K562 (cell line): Measurements from ENCODE around the gene EVL. TPM values are rescaled to one million over a fixed set of nuclear protein-coding genes. Genes with fewer than 3 reads are reported as not detected.

Source experiments
- ATAC-seq: fragments of 200-7000 bp; cut with Tn5 transposase; 3 replicates; pipeline ENCODE4 v1.9.1; 2020; ENCODE audit warnings: moderate library complexity
- BruUV-seq: library from RNA; stranded (reverse); fragments of 400-500 nt; replicated peaks from 2 replicates; lab custom pipeline; 2021; lab: Mats Ljungman, UMichigan
- CTCF ChIA-PET: fragments of 300-600 bp; formaldehyde crosslinking; extraction: SDS; loops from one replicate; lab custom pipeline; 2021; ENCODE audit warnings: low intra/inter-chr PET ratio; lab: Yijun Ruan, JAX
- POLR2A ChIA-PET: fragments of 300-600, 350-650 bp; sonication (Branson Sonifier 250); formaldehyde crosslinking; extraction: SDS; loops from one replicate; lab custom pipeline; 2021; ENCODE audit warnings: antibody characterized with exemption, inconsistent platforms; lab: Yijun Ruan, JAX
- DNase-seq, 4 experiments: peaks; one replicate each; pipeline versions ENCODE4 v3.0.0 to v3.0.0-alpha.2; 2011 to 2018; ENCODE audit warnings: low spot score in 3 of 4, mixed read lengths in 3 of 4; ENCODE audit errors: extremely low read depth in 1 of 4
- FAIRE-seq: peaks from 2 replicates; lab custom pipeline; 2011; peaks lifted over from hg19 to GRCh38; lab: Jason Lieb, UNC
- H2AFZ ChIP-seq: 2 replicates; pipeline ENCODE4 v1.6.0; 2011; ENCODE audit warnings: low read depth, low read length, control low read depth, inconsistent platforms
- H3K27ac ChIP-seq: fragments of 200-600 bp; 3 replicates; pipeline ENCODE4 v1.8.0; 2011; ENCODE audit warnings: low read depth, mild to moderate bottlenecking, control low read depth, inconsistent platforms, low read length, moderate library complexity, mixed read lengths; ENCODE audit errors: extremely low read depth
- H3K27me3 ChIP-seq, 2 experiments: fragments of 300-600 bp in 1 of 2; 2 replicates in 1 of 2; 3 replicates in 1 of 2; pipeline versions ENCODE4 v1.6.0 to v1.8.0; 2011; ENCODE audit warnings: inconsistent platforms in 2 of 2, low read length in 2 of 2, mild to moderate bottlenecking in 1 of 2, mixed read lengths in 1 of 2, moderate library complexity in 1 of 2; ENCODE audit not compliant: control insufficient read depth in 2 of 2, insufficient read depth in 2 of 2
- H3K36me3 ChIP-seq: fragments of 300-600 bp; 3 replicates; pipeline ENCODE4 v1.8.0; 2011; ENCODE audit warnings: mild to moderate bottlenecking, low read length, inconsistent platforms; ENCODE audit not compliant: control insufficient read depth, insufficient read depth
- H3K4me1 ChIP-seq, 2 experiments: fragments of 200-600 bp in 1 of 2; replicated peaks in 1 of 2; 2 replicates in 1 of 2; 3 replicates in 1 of 2; pipeline versions ENCODE4 v1.5.1 to v1.8.0; 2011; ENCODE audit warnings: inconsistent platforms in 2 of 2, low read length in 2 of 2, mild to moderate bottlenecking in 1 of 2, mixed read lengths in 1 of 2, moderate library complexity in 1 of 2; ENCODE audit not compliant: control insufficient read depth in 2 of 2, insufficient read depth in 2 of 2
- H3K4me2 ChIP-seq: 2 replicates; pipeline ENCODE4 v1.6.1; 2011; ENCODE audit warnings: low read length, control low read depth, inconsistent platforms, mixed read lengths; ENCODE audit not compliant: insufficient read depth
- H3K4me3 ChIP-seq: fragments of 200-600 bp; sonication (generic), shearing (Covaris generic); 2 replicates; pipeline ENCODE4 v1.5.1; 2016; ENCODE audit warnings: control low read depth, inconsistent platforms
- H3K79me2 ChIP-seq: fragments of 200-600 bp; 3 replicates; pipeline ENCODE4 v1.8.0; 2011; ENCODE audit warnings: low read length, inconsistent platforms; ENCODE audit not compliant: control insufficient read depth, insufficient read depth
- H3K9ac ChIP-seq, 2 experiments: 2 replicates each; pipeline versions ENCODE4 v1.6.0 to v1.6.1; 2011; ENCODE audit warnings: low read depth in 2 of 2, low read length in 2 of 2, control low read depth in 1 of 2, inconsistent platforms in 1 of 2, mild to moderate bottlenecking in 1 of 2, mixed read lengths in 1 of 2; ENCODE audit not compliant: insufficient read depth in 1 of 2
- H3K9me1 ChIP-seq: one replicate; pipeline ENCODE4 v1.6.0; 2011; ENCODE audit warnings: inconsistent platforms, mild to moderate bottlenecking, low read length, moderate library complexity; ENCODE audit not compliant: control insufficient read depth, insufficient read depth
- H3K9me3 ChIP-seq: replicated peaks from 2 replicates; pipeline ENCODE4 v1.5.1; 2011; ENCODE audit warnings: low read depth, low read length, inconsistent platforms; ENCODE audit not compliant: control insufficient read depth, insufficient read depth
- H4K20me1 ChIP-seq: replicated peaks from 2 replicates; pipeline ENCODE4 v1.6.1; 2011; ENCODE audit warnings: low read length, inconsistent platforms, mixed read lengths; ENCODE audit not compliant: control insufficient read depth, insufficient read depth
- CBX1 ChIP-seq: sonication (generic); IDR thresholded peaks from 2 replicates; pipeline ENCODE4 v1.6.1; 2016; ENCODE audit warnings: antibody characterized with exemption, low read depth, mild to moderate bottlenecking
- CHD2 ChIP-seq: IDR thresholded peaks from 2 replicates; pipeline ENCODE4 v1.6.1; 2011; ENCODE audit warnings: low read depth, low read length
- FIP1L1 ChIP-seq: fragments of 200-400 bp; formaldehyde crosslinking; IDR thresholded peaks from 2 replicates; pipeline ENCODE4 v1.6.1; 2018; ENCODE audit warnings: mild to moderate bottlenecking, low read depth, low read length; ENCODE audit not compliant: poor library complexity, severe bottlenecking
- SMAD4 ChIP-seq: fragments of 250-450 bp; sonication (Bioruptor Pico); conservative IDR thresholded peaks from 2 replicates; pipeline ENCODE4 v1.8.0; 2021; ENCODE audit warnings: inconsistent platforms, mild to moderate bottlenecking, moderate library complexity
- WGBS: fragments of 100-300 bp; shearing (Covaris generic); methylation state at CpG from one replicate; pipeline ENCODE4 v1.1.6; 2016; ENCODE audit warnings: low coverage, mixed read lengths; ENCODE audit not compliant: insufficient coverage; ENCODE audit errors: missing lambda C conversion rate; 5-methylcytosine and 5-hydroxymethylcytosine counted together
- in situ Hi-C: fragments of 300-500 bp; cut with MboI; formaldehyde crosslinking; loops from 4 replicates; pipeline ENCODE4 v1.15.0; 2018; ENCODE audit warnings: inconsistent platforms, mixed read lengths
- intact Hi-C: fragments of 100-400 bp; cut with micrococcal nuclease; formaldehyde crosslinking; loops from 2 replicates; pipeline ENCODE4 v1.14.2; 2022
- polyA plus RNA-seq, 8 experiments: library from polyadenylated mRNA; depleted of rRNA in 4 of 8; stranded (reverse) in 5 of 8; unstranded in 3 of 8; fragments of >200 nt; fragmentation: Nextera tagmentation in 2 of 8; fragmentation: Illumina TruSeq in 1 of 8; extraction: Ambion mirVana in 2 of 8; extraction: Trizol in 1 of 8; gene quantifications; 2 replicates each; pipeline versions ENCODE4 v1.2.1 to v1.2.3, GENCODE V29; 2011 to 2014; ENCODE audit warnings: inconsistent platforms in 1 of 8, missing spikeins in 1 of 8
- total RNA-seq, 7 experiments: library from RNA; depleted of rRNA in 6 of 7; stranded (reverse); fragments of >200 nt in 6 of 7; fragmentation: Illumina TruSeq in 2 of 7; extraction: Trizol in 2 of 7; gene quantifications; 2 replicates each; pipeline versions ENCODE4 v1.2.1 to v1.2.3, GENCODE V29; 2011 to 2021; ENCODE audit warnings: low replicate concordance in 1 of 7

Gene EVL
- total and polyA plus RNA-seq, 9 of the 15 experiments (the other 6 are each of a cell fraction or from before 2014, with no cell fraction given) = 2.9 to 43.4 (median 23.9) TPM

DNA sequence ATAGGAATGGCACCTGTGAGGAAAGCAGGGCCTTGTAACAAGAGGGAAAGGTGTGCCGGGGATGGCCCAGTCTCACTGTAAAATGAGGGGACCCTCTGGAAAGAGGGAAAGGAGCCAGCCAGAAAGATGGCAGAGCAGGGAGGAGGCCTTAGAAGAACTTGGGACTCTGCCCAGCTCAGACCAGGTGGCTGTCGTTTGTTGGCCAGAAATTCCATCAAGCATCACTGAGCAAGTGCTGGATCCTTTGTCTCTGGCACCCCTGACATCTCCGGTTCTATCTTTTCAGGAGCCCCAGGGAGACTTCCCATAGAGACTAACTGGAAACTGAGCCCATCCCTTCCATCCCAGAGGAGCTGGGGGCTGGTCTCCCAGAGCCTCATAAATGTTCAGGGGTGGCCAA lies 50.9 kb downstream of the EVL start:
- FAIRE-seq (no peak), ATAC-seq (no peak), DNase-seq (no peak)
- intact Hi-C loops (no loop called here), in situ Hi-C loops (loop anchor here (5.0 to 10.0 kb wide), 2 partner anchors 44 to 131 kb away; no protein-coding TSS in a partner anchor)
- H4K20me1 ChIP-seq = no peaks in the 10 kb centered on the region
- no peak overlapping the region for H3K9ac ChIP-seq
- TF ChIP-seq CBX1 = no peak
- no peaks in the 10 kb centered on the region for H3K27me3 ChIP-seq
- H3K4me2 ChIP-seq = no peak overlapping the region
- H3K79me2 ChIP-seq = no peaks in the 10 kb centered on the region
- no peaks in the 10 kb centered on the region for H3K9me3 ChIP-seq
- ChIA-PET CTCF (no interaction called here), POLR2A (interaction anchor here (1.4 kb wide), 1 partner anchor 15 kb away, joined by 3 read pairs; no protein-coding TSS in a partner anchor)
- no peaks in the 10 kb centered on the region for H3K9me1 ChIP-seq
- no peak overlapping the region for H3K27ac ChIP-seq
- WGBS = no CpG with 5 or more reads among the region's 3 CpGs
- H3K36me3 ChIP-seq = no peaks in the 10 kb centered on the region
- no TSS peak for BruUV-seq
- no peaks in the 10 kb centered on the region; a peak in 1 of 5 replicates for H3K4me1 ChIP-seq
- no peak overlapping the region for H2AFZ ChIP-seq
- no peak overlapping the region for H3K4me3 ChIP-seq

DNA sequence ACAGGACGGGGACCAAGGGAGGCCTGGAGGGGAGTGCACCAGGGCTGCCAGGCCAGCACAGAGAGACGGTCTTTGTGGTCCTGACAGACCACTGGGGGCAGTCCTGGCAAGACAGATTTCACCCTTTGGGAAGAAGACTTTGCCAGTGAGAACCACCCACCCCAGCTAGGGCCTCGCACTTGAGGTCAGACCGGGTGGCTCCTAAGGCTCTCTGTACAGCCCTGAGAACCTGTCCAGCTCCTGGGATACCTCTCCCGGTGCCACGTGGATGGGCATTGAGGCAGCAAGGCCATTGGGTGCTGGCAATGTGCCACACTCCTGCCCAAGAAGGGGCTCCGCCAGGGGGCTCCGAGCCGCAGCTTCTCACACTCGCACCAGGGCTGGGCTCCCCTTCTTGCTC lies 51.8 kb downstream of the EVL start:
- FAIRE-seq = no peak
- Histone ChIP-seq H3K27ac (no peak overlapping the region), H3K9me3 (no peaks in the 10 kb centered on the region), H3K4me2 (no peak overlapping the region), H3K79me2 (no peaks in the 10 kb centered on the region), H3K4me1 (no peaks in the 10 kb centered on the region; a peak in 1 of 5 replicates), H3K27me3 (no peaks in the 10 kb centered on the region), H2AFZ (no peak overlapping the region), H4K20me1 (no peaks in the 10 kb centered on the region), H3K36me3 (no peaks in the 10 kb centered on the region), H3K4me3 (no peak overlapping the region), H3K9ac (no peak overlapping the region), H3K9me1 (no peaks in the 10 kb centered on the region)
- TF ChIP-seq FIP1L1 (no peak), SMAD4 (CRISPR knock-in tag) (no peak), CHD2 (no peak)
- BruUV-seq = no TSS peak
- in situ Hi-C loops (loop anchor here (5.0 to 10.0 kb wide), 2 partner anchors 45 to 132 kb away; no protein-coding TSS in a partner anchor), intact Hi-C loops (no loop called here)
- ATAC-seq = no peak
- no peak for DNase-seq
- POLR2A ChIA-PET = no interaction called here
- CTCF ChIA-PET = no interaction called here
- 84% methylated on average over 6 of the region's 10 CpGs for WGBS
